ENCODE measurements around the gene RGS1.

- no peak for TF ChIP-seq CTCF (IDR thresholded peaks at IDR 0.05)
- TF ChIP-seq POLR2A (IDR thresholded peaks at IDR 0.05) = no peak
- TF ChIP-seq POLR2AphosphoS5 (IDR thresholded peaks at IDR 0.05) = no peak
These were observed 16.9 kb downstream of the RGS1 start for GRCh38 chr1:192592517-192592916.
